HCT116 (cell line): ENCODE results near the gene GNAI2. TPM values are rescaled to one million over a fixed set of nuclear protein-coding genes. Genes with fewer than 3 reads are reported as not detected.

ENCODE experiments used
- ATAC-seq: fragments of 200-7000 bp; cut with Tn5 transposase; 2 replicates; pipeline ENCODE4 v1.9.1; 2020; ENCODE audit warnings: mild to moderate bottlenecking, moderate library complexity
- BruUV-seq: library from RNA; stranded (reverse); fragments of 400-500 nt; replicated peaks from 2 replicates; lab custom pipeline; 2021; lab: Mats Ljungman, UMichigan
- CTCF ChIA-PET: fragments of 300-600 bp; sonication (Branson Sonifier 250); formaldehyde crosslinking; loops from one replicate; lab custom pipeline; 2021; ENCODE audit warnings: antibody characterized with exemption; lab: Charles Lee
- POLR2A ChIA-PET: fragments of 300-600, 350-600 bp; sonication (Branson Sonifier 250); formaldehyde crosslinking; loops from one replicate; lab custom pipeline; 2021; ENCODE audit warnings: antibody characterized with exemption; lab: Charles Lee
- RAD21 ChIA-PET, 2 experiments: fragments of 300-600 bp; sonication (Branson Sonifier 250); formaldehyde crosslinking; loops; one replicate each; lab custom pipeline; 2023; ENCODE audit warnings: low total read pairs in 2 of 2; ENCODE audit not compliant: uncharacterized antibody in 2 of 2, unreplicated experiment in 2 of 2, low non-redundant PET in 1 of 2; lab: Charles Lee
- DNase-seq: peaks from one replicate; pipeline ENCODE4 v3.0.0-alpha.2; 2010; ENCODE audit warnings: low read depth, low spot score
- H2AFZ ChIP-seq: fragments of 200-600 bp; shearing (Covaris generic), sonication (generic); 2 replicates; pipeline ENCODE4 v1.6.1; 2017; ENCODE audit warnings: low read depth, mixed run types, mixed read lengths, antibody characterized with exemption, low read length; ENCODE audit not compliant: poor library complexity, severe bottlenecking
- H3K27ac ChIP-seq: 2 replicates; pipeline ENCODE4 v1.5.1; 2012; ENCODE audit warnings: low read depth, low read length
- H3K27me3 ChIP-seq: fragments of 200-600 bp; sonication (generic); 2 replicates; pipeline ENCODE4 v1.6.1; 2016; ENCODE audit warnings: mixed run types, low read length, mixed read lengths; ENCODE audit not compliant: insufficient read depth
- H3K36me3 ChIP-seq, 2 experiments: fragments of 200-500 bp in 1 of 2; fragments of 200-600 bp in 1 of 2; sonication (Bioruptor generic) in 1 of 2; sonication (generic) in 1 of 2; 2 replicates each; pipeline versions ENCODE4 v1.5.1 to v1.6.1; 2014 to 2016; ENCODE audit warnings: low read length in 2 of 2, inconsistent platforms in 1 of 2, mixed read lengths in 1 of 2, mixed run types in 1 of 2; ENCODE audit not compliant: insufficient read depth in 2 of 2, control insufficient read depth in 1 of 2
- H3K4me1 ChIP-seq, 2 experiments: fragments of 200-600 bp in 1 of 2; sonication (generic) in 1 of 2; 2 replicates each; pipeline versions ENCODE4 v1.5.1 to v1.6.1; 2012 to 2017; ENCODE audit warnings: low read length in 2 of 2, inconsistent platforms in 1 of 2, mild to moderate bottlenecking in 1 of 2, mixed read lengths in 1 of 2, mixed run types in 1 of 2, moderate library complexity in 1 of 2; ENCODE audit not compliant: insufficient read depth in 2 of 2, control insufficient read depth in 1 of 2
- H3K4me2 ChIP-seq: fragments of 200-600 bp; sonication (generic); 2 replicates; pipeline ENCODE4 v1.6.1; 2017; ENCODE audit warnings: mixed run types, low read length, mixed read lengths
- H3K4me3 ChIP-seq, 2 experiments: fragments of 200-600 bp in 1 of 2; sonication (generic) in 1 of 2; replicated peaks in 1 of 2; 2 replicates each; pipeline ENCODE4 v1.5.1; 2011 to 2016; ENCODE audit warnings: low read length in 2 of 2, control low read depth in 1 of 2, low read depth in 1 of 2, mild to moderate bottlenecking in 1 of 2, mixed read lengths in 1 of 2, mixed run types in 1 of 2
- H3K79me2 ChIP-seq: fragments of 200-600 bp; sonication (generic); 2 replicates; pipeline ENCODE4 v1.6.1; 2017; ENCODE audit warnings: mild to moderate bottlenecking, mixed run types, low read length, moderate library complexity, mixed read lengths; ENCODE audit not compliant: insufficient read depth
- H3K9ac ChIP-seq: fragments of 200-600 bp; sonication (generic); 2 replicates; pipeline ENCODE4 v1.6.1; 2016; ENCODE audit warnings: low read length, mixed read lengths
- H3K9me2 ChIP-seq: fragments of 200-600 bp; sonication (generic), shearing (Covaris generic); 2 replicates; pipeline ENCODE4 v1.6.1; 2017; ENCODE audit warnings: mixed run types, mild to moderate bottlenecking, moderate library complexity; ENCODE audit not compliant: insufficient read depth
- H3K9me3 ChIP-seq, 2 experiments: fragments of 200-500 bp in 1 of 2; fragments of 200-600 bp in 1 of 2; sonication (Bioruptor generic) in 1 of 2; sonication (generic) in 1 of 2; 2 replicates each; pipeline ENCODE4 v1.6.1; 2014 to 2017; ENCODE audit warnings: low read length in 2 of 2, mixed read lengths in 2 of 2, inconsistent platforms in 1 of 2, low read depth in 1 of 2, mild to moderate bottlenecking in 1 of 2, mixed run types in 1 of 2, moderate library complexity in 1 of 2; ENCODE audit not compliant: control insufficient read depth in 1 of 2, insufficient read depth in 1 of 2
- H4K20me1 ChIP-seq: fragments of 200-600 bp; sonication (generic), shearing (Covaris generic); 2 replicates; pipeline ENCODE4 v1.6.1; 2017; ENCODE audit warnings: mixed run types, mild to moderate bottlenecking, moderate library complexity; ENCODE audit not compliant: insufficient read depth
- CBX3 ChIP-seq: IDR thresholded peaks from 2 replicates; pipeline ENCODE4 v1.6.1; 2012; ENCODE audit warnings: low read depth
- EGR1 ChIP-seq: IDR thresholded peaks from 2 replicates; pipeline ENCODE4 v1.6.1; 2012; ENCODE audit warnings: low read depth
- ELF1 ChIP-seq: IDR thresholded peaks from 2 replicates; pipeline ENCODE4 v1.6.1; 2012; ENCODE audit warnings: low read depth, borderline replicate concordance
- MAX ChIP-seq: IDR thresholded peaks from 2 replicates; pipeline ENCODE4 v1.6.1; 2012
- POLR2AphosphoS5 ChIP-seq: IDR thresholded peaks from 2 replicates; pipeline ENCODE4 v1.6.1; 2011; ENCODE audit warnings: mild to moderate bottlenecking, low read depth, low read length, moderate library complexity
- RAD21 ChIP-seq: IDR thresholded peaks from 2 replicates; pipeline ENCODE4 v1.6.1; 2012; ENCODE audit warnings: low read depth, mild to moderate bottlenecking
- REST ChIP-seq: IDR thresholded peaks from 2 replicates; pipeline ENCODE4 v1.6.1; 2012; ENCODE audit warnings: low read depth
- SRF ChIP-seq: IDR thresholded peaks from 2 replicates; pipeline ENCODE4 v1.6.1; 2012; ENCODE audit warnings: low read depth
- YY1 ChIP-seq: IDR thresholded peaks from 2 replicates; pipeline ENCODE4 v1.6.1; 2011; ENCODE audit warnings: low read length, low read depth, moderate library complexity, mild to moderate bottlenecking; ENCODE audit not compliant: insufficient replicate concordance; ENCODE audit errors: extremely low read depth
- ZBTB33 ChIP-seq: IDR thresholded peaks from 2 replicates; pipeline ENCODE4 v1.6.1; 2011; ENCODE audit warnings: mild to moderate bottlenecking, low read length, moderate library complexity; ENCODE audit not compliant: insufficient replicate concordance; ENCODE audit errors: extremely low read depth
- intact Hi-C: fragments of 100-400 bp; cut with micrococcal nuclease; formaldehyde crosslinking; loops from 2 replicates; pipeline ENCODE4 v1.10.0; 2022
- total RNA-seq: library from RNA; stranded (reverse); gene quantifications from one replicate; pipeline ENCODE4 v1.2.1, GENCODE V29; 2021; ENCODE audit not compliant: unreplicated experiment

The GNAI2 gene
- total RNA-seq, 1 experiment from 2014 or later: 170 TPM

GRCh38 chr3:50195501-50196252 lies 40.3 kb upstream of the GNAI2 start:
- Histone ChIP-seq H3K4me2 (peak overlapping the region; percentile 65), H3K36me3 (no peaks in the 10 kb centered on the region), H3K79me2 (no peaks in the 10 kb centered on the region), H3K27ac (no peak overlapping the region; the same call in 1 of the 2 replicates), H3K9ac (no peak overlapping the region), H4K20me1 (no peaks in the 10 kb centered on the region), H2AFZ (no peak overlapping the region), H3K9me3 (no peaks in the 10 kb centered on the region), H3K9me2 (no peaks in the 10 kb centered on the region), H3K4me1 (peaks cover 8 to 19% of the 10 kb centered on the region in 2 experiments; a peak in 3 of 4 replicates), H3K27me3 (no peaks in the 10 kb centered on the region), H3K4me3 (no peak overlapping the region)
- intact Hi-C loops: no loop called here
- DNase-seq (no peak), ATAC-seq (peak; percentile 7; the same call in 1 of the 2 replicates)
- TF ChIP-seq CBX3: no peak
- TF ChIP-seq MAX: peak; percentile 74
- ChIA-PET POLR2A (interaction anchor here (0.9 to 1.9 kb wide), 7 partner anchors 10 to 104 kb away, joined by 3 to 12 read pairs (median 3); partner anchors contain the start of genes HYAL3, NAA80 and SLC38A3), CTCF (interaction anchor here (0.6 to 5.8 kb wide), 20 partner anchors 8 to 128 kb away, joined by 3 to 164 read pairs (median 8); no protein-coding TSS in a partner anchor), RAD21 (interaction anchor here (0.6 to 3.0 kb wide), 8 partner anchors 7 to 51 kb away, joined by 3 to 48 read pairs (median 7); partner anchors contain the start of gene SLC38A3 (in 1 of the 2))
- BruUV-seq: no TSS peak

- intact Hi-C loops: no loop called here
- TF ChIP-seq RAD21: no peak
- no peak for TF ChIP-seq SRF
- no peak for TF ChIP-seq EGR1
- no peak for TF ChIP-seq REST
- no peak for TF ChIP-seq ZBTB33
- TF ChIP-seq MAX: no peak
- no peak for TF ChIP-seq POLR2AphosphoS5
- no peak for TF ChIP-seq YY1
- TF ChIP-seq ELF1: no peak
Measured at GRCh38 chr3:50196253-50196801, 39.7 kb upstream of the GNAI2 start.

More at GRCh38 chr3:50196253-50196801, 39.7 kb upstream of the GNAI2 start:
- POLR2A ChIA-PET: no interaction called here
- no peaks in the 10 kb centered on the region for H3K36me3 ChIP-seq
- CTCF ChIA-PET: interaction anchor here (1.3 to 5.8 kb wide), 4 partner anchors 24 to 63 kb away, joined by 3 to 164 read pairs (median 20); no protein-coding TSS in a partner anchor
- H3K9ac ChIP-seq: no peak overlapping the region
- RAD21 ChIA-PET: interaction anchor here in 1 of 2 experiments (3.0 kb wide), 1 partner anchor 30 kb away, joined by 48 read pairs; no protein-coding TSS in a partner anchor
- no peaks in the 10 kb centered on the region for H3K79me2 ChIP-seq
- no peak overlapping the region for H2AFZ ChIP-seq
- no peaks in the 10 kb centered on the region for H3K27me3 ChIP-seq
- peaks cover 8 to 20% of the 10 kb centered on the region in 2 experiments; a peak in 3 of 4 replicates for H3K4me1 ChIP-seq
- ATAC-seq (no peak), DNase-seq (no peak)
- no TSS peak for BruUV-seq
- H4K20me1 ChIP-seq: no peaks in the 10 kb centered on the region
- no peak overlapping the region for H3K4me2 ChIP-seq
- no peaks in the 10 kb centered on the region for H3K9me2 ChIP-seq
- H3K27ac ChIP-seq: no peak overlapping the region
- H3K9me3 ChIP-seq: no peaks in the 10 kb centered on the region
- no peak overlapping the region for H3K4me3 ChIP-seq
